ENCODE data around the gene DNAH1.

The DNAH1 gene

DNA sequence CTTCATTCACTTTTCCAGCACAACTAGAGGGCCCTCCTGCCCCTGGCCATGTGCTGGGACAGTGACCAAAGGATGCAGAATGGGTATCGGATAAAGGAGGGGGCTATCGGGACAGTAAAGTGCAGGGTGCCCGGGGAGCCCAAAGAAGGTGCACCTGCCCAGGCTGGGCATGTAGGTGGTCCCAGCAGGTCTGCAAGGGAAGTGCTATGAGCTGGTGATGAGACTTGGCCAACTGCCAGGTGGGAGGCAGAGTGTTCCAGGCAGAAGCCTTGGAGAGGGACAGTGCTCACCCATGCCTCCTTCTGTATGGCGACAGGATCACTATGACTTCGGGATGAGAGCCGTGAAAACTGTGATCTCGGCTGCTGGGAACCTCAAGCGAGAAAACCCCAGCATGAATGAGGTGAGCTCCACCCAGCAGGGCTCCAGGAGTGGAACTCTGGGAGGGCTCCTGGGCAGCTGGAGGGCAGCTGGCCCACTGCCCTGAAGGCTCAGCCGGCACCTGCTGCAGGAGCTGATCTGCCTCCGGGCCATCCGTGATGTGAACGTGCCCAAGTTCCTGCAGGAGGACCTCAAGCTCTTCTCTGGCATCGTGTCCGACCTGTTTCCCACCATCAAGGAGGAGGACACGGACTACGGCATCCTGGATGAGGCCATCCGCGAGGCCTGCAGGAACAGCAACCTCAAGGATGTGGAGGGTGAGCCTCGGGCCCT is 48.4 kb downstream of the DNAH1 start:
- no peaks in the 10 kb centered on the region for H3K4me1 ChIP-seq (ENCODE audit: control insufficient read depth, insufficient read depth, low read length)
- peaks cover 15% of the 10 kb centered on the region for H3K36me3 ChIP-seq (ENCODE audit: control insufficient read depth, insufficient read depth, low read length)
- no peaks in the 10 kb centered on the region for H3K27me3 ChIP-seq (ENCODE audit: control insufficient read depth, insufficient read depth, low read length)
- H3K4me3 ChIP-seq (ENCODE audit: low read length), result no peak overlapping the region
- no peak overlapping the region for H3K9ac ChIP-seq (ENCODE audit: low read length)
- H3K27ac ChIP-seq (ENCODE audit: low read depth, low read length), result no peak overlapping the region

GRCh38 chr3:52366527-52366926 is 50.4 kb downstream of the DNAH1 start:
- Histone ChIP-seq H3K27me3 (ENCODE audit: control insufficient read depth, insufficient read depth, low read length) (no peaks in the 10 kb centered on the region), H3K9ac (ENCODE audit: low read length) (no peak overlapping the region), H3K4me1 (ENCODE audit: control insufficient read depth, insufficient read depth, low read length) (no peaks in the 10 kb centered on the region), H3K36me3 (ENCODE audit: control insufficient read depth, insufficient read depth, low read length) (peaks cover 9% of the 10 kb centered on the region), H3K4me3 (ENCODE audit: low read length) (no peak overlapping the region), H3K27ac (ENCODE audit: low read depth, low read length) (no peak overlapping the region)

DNA sequence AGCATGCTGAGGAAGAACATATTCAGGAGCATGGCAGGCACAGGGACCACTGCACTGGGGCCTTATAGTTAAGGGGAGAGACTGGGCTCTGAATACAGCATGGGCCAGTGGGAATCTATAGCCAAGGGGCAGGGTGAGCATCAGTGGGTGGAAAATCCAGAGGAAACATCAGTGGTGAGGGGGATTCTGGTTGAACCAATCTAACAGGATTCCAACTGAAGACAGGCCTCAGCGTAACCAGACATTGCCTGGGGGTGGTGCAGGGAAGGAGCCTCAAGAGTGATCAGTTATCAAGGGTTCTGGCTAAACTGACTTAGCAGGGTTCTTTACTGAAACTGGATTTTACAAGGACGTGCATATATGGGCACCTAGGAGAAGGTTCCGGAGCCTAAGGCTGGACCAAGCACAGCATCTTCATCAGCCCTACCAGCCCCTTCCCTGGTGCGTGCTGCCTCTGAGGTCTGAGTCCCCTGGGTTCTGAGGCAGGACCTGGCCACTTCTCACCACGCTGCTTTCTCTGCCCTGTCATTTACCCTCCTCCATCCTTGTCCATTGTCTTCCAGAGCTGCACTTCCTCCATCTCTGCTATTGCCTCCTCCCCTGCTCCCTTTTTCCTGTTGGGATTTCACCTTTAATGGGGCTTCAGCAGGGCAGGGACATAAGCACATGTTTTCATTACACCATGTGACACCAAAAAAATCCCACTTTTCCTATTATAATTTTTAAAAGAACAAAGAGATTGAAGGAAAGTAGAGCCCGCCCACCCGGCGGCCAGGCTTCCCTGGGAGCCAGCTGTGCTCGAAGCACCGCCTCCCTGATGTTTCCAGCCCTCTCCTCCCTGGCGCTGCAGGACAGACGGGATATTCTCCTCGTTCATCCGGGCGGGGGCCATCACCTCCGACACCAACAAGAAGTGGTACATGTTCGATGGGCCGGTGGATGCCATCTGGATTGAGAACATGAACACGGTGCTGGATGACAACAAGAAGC is 52.1 kb downstream of the DNAH1 start:
- no peak overlapping the region for H3K27ac ChIP-seq (ENCODE audit: low read depth, low read length)
- no peaks in the 10 kb centered on the region for H3K27me3 ChIP-seq (ENCODE audit: control insufficient read depth, insufficient read depth, low read length)
- no peaks in the 10 kb centered on the region for H3K4me1 ChIP-seq (ENCODE audit: control insufficient read depth, insufficient read depth, low read length)
- peaks cover 8% of the 10 kb centered on the region for H3K36me3 ChIP-seq (ENCODE audit: control insufficient read depth, insufficient read depth, low read length)
- no peak overlapping the region for H3K9ac ChIP-seq (ENCODE audit: low read length)
- no peak overlapping the region for H3K4me3 ChIP-seq (ENCODE audit: low read length)

GRCh38 chr3:52370531-52370930 is 54.4 kb downstream of the DNAH1 start:
- Histone ChIP-seq H3K9ac (ENCODE audit: low read length) (no peak overlapping the region), H3K4me3 (ENCODE audit: low read length) (no peak overlapping the region), H3K4me1 (ENCODE audit: control insufficient read depth, insufficient read depth, low read length) (no peaks in the 10 kb centered on the region), H3K36me3 (ENCODE audit: control insufficient read depth, insufficient read depth, low read length) (peaks cover 4% of the 10 kb centered on the region), H3K27me3 (ENCODE audit: control insufficient read depth, insufficient read depth, low read length) (no peaks in the 10 kb centered on the region), H3K27ac (ENCODE audit: low read depth, low read length) (no peak overlapping the region)

DNA sequence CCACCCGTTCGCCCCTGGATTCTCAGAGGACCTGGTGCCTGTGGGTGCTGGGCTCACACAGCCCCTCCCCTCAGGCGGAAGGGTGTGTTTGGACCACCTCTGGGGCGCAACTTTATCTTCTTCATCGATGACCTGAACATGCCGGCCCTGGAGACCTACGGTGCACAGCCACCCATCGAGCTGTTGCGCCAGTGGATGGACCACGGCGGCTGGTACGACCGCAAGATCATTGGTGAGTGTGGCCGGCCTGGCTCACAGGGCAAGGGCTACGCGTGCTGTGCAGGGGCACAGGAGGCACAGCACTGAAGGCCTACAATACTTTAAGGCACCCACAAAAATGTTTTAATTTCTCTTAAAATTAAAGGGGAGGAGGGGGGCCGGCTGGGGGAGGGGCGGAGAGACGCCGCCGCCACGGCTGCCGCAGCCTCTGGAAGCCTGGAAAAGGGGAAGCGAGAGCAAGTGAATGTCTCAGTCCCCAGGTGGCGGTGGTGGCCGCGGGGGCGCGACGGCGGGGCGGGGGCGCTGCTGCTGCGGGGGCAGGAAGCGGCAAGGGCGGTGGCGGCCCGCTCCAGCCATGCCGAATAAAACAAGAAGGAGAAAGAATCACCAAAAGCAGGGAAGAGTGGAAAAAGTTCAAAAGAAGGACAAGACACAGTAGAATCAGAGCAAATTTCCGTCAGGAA is 56.8 kb downstream of the DNAH1 start:
- no peaks in the 10 kb centered on the region for H3K27me3 ChIP-seq (ENCODE audit: control insufficient read depth, insufficient read depth, low read length)
- no peak overlapping the region for H3K9ac ChIP-seq (ENCODE audit: low read length)
- H3K4me1 ChIP-seq (ENCODE audit: control insufficient read depth, insufficient read depth, low read length), result no peaks in the 10 kb centered on the region
- peaks cover 7% of the 10 kb centered on the region for H3K36me3 ChIP-seq (ENCODE audit: control insufficient read depth, insufficient read depth, low read length)
- no peak overlapping the region for H3K27ac ChIP-seq (ENCODE audit: low read depth, low read length)
- no peak overlapping the region for H3K4me3 ChIP-seq (ENCODE audit: low read length)

- Histone ChIP-seq H3K27ac (ENCODE audit: low read depth, low read length) (no peak overlapping the region), H3K4me1 (ENCODE audit: control insufficient read depth, insufficient read depth, low read length) (no peaks in the 10 kb centered on the region), H3K9ac (ENCODE audit: low read length) (no peak overlapping the region), H3K4me3 (ENCODE audit: low read length) (no peak overlapping the region), H3K27me3 (ENCODE audit: control insufficient read depth, insufficient read depth, low read length) (no peaks in the 10 kb centered on the region), H3K36me3 (ENCODE audit: control insufficient read depth, insufficient read depth, low read length) (peaks cover 7% of the 10 kb centered on the region)
These were observed 57.6 kb downstream of the DNAH1 start for GRCh38 chr3:52373676-52374075.

DNA sequence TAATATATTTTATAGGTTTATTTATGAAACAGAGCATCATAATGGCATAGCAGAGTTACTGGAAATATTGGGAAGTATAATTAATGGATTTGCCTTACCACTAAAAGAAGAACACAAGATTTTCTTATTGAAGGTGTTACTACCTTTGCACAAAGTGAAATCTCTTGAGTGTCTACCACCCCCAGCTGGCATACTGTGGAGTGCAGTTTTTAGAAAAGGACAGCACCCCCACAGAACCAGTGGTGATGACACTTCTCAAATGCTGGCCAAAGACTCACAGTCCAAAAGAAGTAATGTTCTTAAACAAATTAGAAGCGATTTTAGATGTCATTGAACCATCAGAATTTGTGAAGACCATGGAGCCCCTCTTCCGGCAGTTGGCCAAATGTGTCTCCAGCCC is 58.1 kb downstream of the DNAH1 start:
- H3K4me3 ChIP-seq (ENCODE audit: low read length), result no peak overlapping the region
- no peaks in the 10 kb centered on the region for H3K4me1 ChIP-seq (ENCODE audit: control insufficient read depth, insufficient read depth, low read length)
- H3K27me3 ChIP-seq (ENCODE audit: control insufficient read depth, insufficient read depth, low read length), result no peaks in the 10 kb centered on the region
- H3K36me3 ChIP-seq (ENCODE audit: control insufficient read depth, insufficient read depth, low read length), result peaks cover 7% of the 10 kb centered on the region
- no peak overlapping the region for H3K27ac ChIP-seq (ENCODE audit: low read depth, low read length)
- H3K9ac ChIP-seq (ENCODE audit: low read length), result no peak overlapping the region

DNA sequence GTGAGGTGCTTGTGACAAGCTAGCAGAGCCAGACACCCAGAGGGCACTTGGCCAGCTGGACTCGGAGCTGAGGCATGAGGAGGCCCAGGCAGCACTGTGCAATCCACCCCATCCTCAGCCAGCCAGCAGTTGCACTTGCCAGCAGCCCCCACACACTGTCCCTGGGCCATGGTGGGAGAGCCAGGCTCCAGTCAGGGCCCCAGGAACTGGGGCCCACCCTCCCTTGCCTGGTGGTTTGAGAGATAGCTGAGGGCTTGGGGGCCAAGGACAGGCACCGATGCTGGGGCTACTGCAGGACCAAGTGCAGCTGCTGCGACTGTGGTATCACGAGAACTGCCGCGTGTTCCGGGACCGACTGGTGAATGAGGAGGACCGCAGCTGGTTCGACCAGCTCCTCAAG is 63.5 kb downstream of the DNAH1 start:
- H3K27ac ChIP-seq (ENCODE audit: low read depth, low read length), result no peak overlapping the region
- H3K27me3 ChIP-seq (ENCODE audit: control insufficient read depth, insufficient read depth, low read length), result no peaks in the 10 kb centered on the region
- no peak overlapping the region for H3K9ac ChIP-seq (ENCODE audit: low read length)
- H3K36me3 ChIP-seq (ENCODE audit: control insufficient read depth, insufficient read depth, low read length), result peaks cover 7% of the 10 kb centered on the region
- H3K4me1 ChIP-seq (ENCODE audit: control insufficient read depth, insufficient read depth, low read length), result no peaks in the 10 kb centered on the region
- H3K4me3 ChIP-seq (ENCODE audit: low read length), result no peak overlapping the region

DNA sequence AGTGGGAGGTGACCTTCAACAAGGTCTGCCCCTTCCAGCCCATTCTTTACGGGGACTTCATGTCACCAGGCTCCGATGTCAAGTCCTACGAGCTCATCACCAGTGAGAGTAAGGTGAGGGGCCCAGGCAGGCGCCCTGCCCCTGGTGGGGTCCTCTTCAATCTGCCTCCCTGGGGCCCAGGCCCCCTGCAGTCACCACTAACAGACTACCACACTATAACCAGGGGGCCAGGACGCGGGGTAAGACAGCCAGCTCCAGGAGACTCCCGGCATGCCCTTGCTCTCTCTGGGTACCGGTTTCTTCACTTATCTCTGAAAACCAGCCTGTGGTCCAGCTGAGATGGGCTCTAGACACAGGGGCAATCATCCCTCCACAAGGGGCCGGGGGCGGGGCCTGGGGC is 63.9 kb downstream of the DNAH1 start:
- Histone ChIP-seq H3K4me3 (ENCODE audit: low read length) (no peak overlapping the region), H3K4me1 (ENCODE audit: control insufficient read depth, insufficient read depth, low read length) (no peaks in the 10 kb centered on the region), H3K36me3 (ENCODE audit: control insufficient read depth, insufficient read depth, low read length) (peaks cover 7% of the 10 kb centered on the region), H3K27ac (ENCODE audit: low read depth, low read length) (no peak overlapping the region), H3K27me3 (ENCODE audit: control insufficient read depth, insufficient read depth, low read length) (no peaks in the 10 kb centered on the region), H3K9ac (ENCODE audit: low read length) (no peak overlapping the region)

GRCh38 chr3:52381623-52382022 is 65.5 kb downstream of the DNAH1 start:
- no peak overlapping the region for H3K9ac ChIP-seq (ENCODE audit: low read length)
- H3K4me1 ChIP-seq (ENCODE audit: control insufficient read depth, insufficient read depth, low read length), result no peaks in the 10 kb centered on the region
- H3K27ac ChIP-seq (ENCODE audit: low read depth, low read length), result no peak overlapping the region
- no peaks in the 10 kb centered on the region for H3K27me3 ChIP-seq (ENCODE audit: control insufficient read depth, insufficient read depth, low read length)
- H3K36me3 ChIP-seq (ENCODE audit: control insufficient read depth, insufficient read depth, low read length), result no peaks in the 10 kb centered on the region
- H3K4me3 ChIP-seq (ENCODE audit: low read length), result no peak overlapping the region

GRCh38 chr3:52383446-52383845 is 67.3 kb downstream of the DNAH1 start:
- no peaks in the 10 kb centered on the region for H3K27me3 ChIP-seq (ENCODE audit: control insufficient read depth, insufficient read depth, low read length)
- H3K36me3 ChIP-seq (ENCODE audit: control insufficient read depth, insufficient read depth, low read length), result no peaks in the 10 kb centered on the region
- H3K4me3 ChIP-seq (ENCODE audit: low read length), result no peak overlapping the region
- H3K9ac ChIP-seq (ENCODE audit: low read length), result no peak overlapping the region
- H3K4me1 ChIP-seq (ENCODE audit: control insufficient read depth, insufficient read depth, low read length), result no peaks in the 10 kb centered on the region
- H3K27ac ChIP-seq (ENCODE audit: low read depth, low read length), result no peak overlapping the region

DNA sequence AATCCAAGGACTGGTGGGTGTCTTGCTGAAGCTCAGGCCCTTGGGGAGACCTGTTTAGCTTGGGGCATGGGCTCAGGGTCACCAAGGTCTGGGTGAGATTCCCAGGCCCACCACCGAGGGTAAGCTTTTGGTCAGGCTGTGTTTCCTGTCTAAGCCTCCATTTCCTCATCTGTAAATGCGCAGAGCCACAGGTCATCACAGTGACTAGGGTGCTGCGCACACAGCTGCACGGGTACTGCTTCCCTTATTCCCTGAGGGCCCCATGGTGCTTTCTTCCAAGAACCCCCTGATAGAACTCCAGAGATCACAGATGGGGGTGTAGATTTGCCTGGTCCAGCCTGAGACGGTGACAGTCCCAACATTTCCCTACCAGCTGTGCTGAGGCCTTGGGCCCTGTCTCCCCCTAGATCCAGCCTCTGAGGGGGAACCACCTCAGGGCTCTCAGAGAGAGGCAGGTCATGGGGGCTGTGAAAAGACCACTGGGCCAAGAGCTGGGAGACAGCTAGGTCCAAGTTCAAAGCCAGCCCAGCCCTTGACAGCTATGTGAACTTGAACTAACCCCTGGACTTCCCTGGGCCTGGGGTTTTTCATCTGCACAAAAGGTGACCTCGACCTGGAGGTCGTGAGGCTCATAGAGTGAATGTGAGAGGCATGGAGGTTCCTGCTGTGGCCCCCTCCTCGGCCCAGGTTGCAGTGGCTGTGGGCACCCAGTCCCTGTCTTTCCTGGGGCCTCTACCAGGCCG is 68.1 kb downstream of the DNAH1 start:
- no peaks in the 10 kb centered on the region for H3K4me1 ChIP-seq (ENCODE audit: control insufficient read depth, insufficient read depth, low read length)
- H3K36me3 ChIP-seq (ENCODE audit: control insufficient read depth, insufficient read depth, low read length), result peaks cover 2% of the 10 kb centered on the region
- no peak overlapping the region for H3K4me3 ChIP-seq (ENCODE audit: low read length)
- H3K27me3 ChIP-seq (ENCODE audit: control insufficient read depth, insufficient read depth, low read length), result no peaks in the 10 kb centered on the region
- no peak overlapping the region for H3K9ac ChIP-seq (ENCODE audit: low read length)
- H3K27ac ChIP-seq (ENCODE audit: low read depth, low read length), result no peak overlapping the region
